GM19238 (cell line): ENCODE results near the gene APOA4.
A peak's percentile ranks its signal among the peaks of the same experiment; 100 is the strongest.

ENCODE experiments used
- DNase-seq: peaks from one replicate; pipeline ENCODE4 v3.0.0; 2011; ENCODE audit warnings: low spot score; ENCODE audit not compliant: insufficient read length

The APOA4 gene

DNA sequence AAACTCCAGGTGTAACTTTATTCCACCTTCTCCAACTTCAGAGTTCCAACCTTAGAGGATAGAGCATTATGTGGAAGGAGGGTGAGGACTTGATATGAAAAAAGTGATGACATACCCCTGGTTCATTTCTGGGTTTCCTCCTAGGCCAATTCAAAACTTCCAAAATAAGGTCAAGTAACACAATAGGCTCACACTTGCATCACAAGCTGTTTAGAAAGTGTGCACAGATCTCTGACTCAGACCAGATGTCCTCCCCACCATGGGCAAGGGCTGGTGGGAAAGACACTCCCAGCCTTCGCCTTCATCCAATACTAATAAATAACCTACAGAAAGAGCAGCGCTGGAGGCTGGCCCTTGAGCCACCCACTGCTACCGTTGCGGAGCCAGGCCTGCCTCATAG lies 44.5 kb downstream of the APOA4 start:
- no peak for DNase-seq

- no peak for DNase-seq
These were observed 46.0 kb downstream of the APOA4 start for GRCh38 chr11:116777056-116777455.

- no peak for DNase-seq
These were observed 46.6 kb downstream of the APOA4 start for GRCh38 chr11:116776522-116776984.

- DNase-seq = no peak
These were observed 47.1 kb downstream of the APOA4 start for GRCh38 chr11:116775975-116776374.

- DNase-seq = no peak
These were observed 48.4 kb downstream of the APOA4 start for GRCh38 chr11:116774661-116775060.

DNA sequence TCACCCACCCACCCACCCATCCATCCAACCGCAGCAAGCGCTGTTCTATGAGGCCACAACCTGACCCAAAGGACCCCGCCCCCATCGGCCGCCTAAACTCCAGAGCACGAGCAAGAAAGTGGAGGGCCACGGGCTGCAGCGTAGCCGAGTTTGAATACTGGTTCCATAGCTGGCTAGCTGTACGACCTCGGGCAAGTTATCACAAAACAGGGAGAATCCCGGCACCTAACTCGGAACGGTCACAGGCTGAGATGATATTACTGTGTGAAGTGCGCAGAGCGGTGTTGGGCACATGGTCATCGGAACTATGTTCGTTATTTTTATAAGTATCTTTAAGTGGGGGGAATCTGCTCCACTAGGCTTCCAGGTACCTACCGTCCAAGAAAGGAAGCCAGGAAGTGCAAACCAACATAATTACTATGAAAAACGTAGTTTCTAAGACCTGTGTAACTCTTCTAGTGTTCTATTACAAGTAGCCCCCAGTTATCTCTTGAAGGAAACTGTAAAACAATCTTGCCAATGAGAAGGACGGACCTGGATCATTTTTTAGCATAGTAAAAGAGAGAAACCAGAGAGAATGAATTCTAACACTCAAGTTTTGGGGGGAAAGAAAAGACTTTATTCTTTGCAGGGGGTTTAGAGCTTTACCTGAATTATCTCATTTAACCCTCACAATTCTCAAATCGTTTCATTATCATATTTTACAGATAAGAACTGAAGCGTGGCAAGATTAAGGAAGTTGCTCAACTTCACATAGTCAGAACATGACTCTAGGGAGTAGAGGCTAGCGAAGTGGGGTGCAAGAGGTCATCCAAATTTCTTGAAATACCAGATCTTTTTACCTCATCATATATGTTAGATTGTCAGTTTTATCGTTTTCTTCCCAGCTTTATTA lies 49.7 kb downstream of the APOA4 start:
- no peak for DNase-seq

DNA sequence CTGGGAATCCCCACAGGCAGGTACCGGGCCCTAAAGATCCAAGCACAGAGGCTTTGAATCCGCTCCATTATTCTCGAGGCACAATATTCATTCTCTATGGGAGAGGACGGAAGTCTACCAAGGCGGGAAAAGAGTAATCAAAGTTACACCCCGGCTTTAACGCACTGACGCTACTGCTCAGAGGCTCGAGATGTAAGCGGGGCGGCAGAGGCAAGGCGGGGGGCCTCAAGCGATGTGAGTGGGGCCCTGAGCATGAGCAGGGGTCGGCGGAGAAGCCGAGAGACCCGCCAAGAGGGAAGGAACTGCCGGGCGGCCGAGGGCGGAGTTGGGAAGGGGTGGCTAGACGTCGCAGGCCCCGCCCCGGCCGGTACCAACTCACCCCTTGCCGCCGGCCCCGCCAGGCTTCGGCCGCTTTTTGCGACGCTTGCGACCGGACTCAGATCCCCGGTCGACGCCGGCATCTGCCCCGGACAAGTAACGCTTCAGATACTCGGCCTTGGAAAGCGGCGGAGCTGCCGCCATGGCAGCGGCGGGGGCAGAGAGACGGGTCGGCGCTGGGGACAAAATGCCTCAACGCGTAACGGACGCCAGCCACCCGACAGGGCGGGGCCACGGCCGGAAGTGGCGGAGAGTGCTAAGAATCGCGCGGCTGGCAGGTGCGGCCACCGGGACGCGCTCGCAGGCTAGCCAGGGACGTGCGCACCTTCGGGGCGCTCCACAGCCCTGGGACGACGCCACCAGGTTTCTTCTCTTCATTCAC lies 50.5 kb downstream of the APOA4 start, which contains the start of gene BUD13:
BUD13 (minus strand) TSS at position 545 of the 760 bp plus-strand sequence; CDS start at position 522, 23 bp downstream.
- DNase-seq = peak; percentile 84

- no peak for DNase-seq
These were observed 51.2 kb downstream of the APOA4 start for GRCh38 chr11:116771935-116772334.
